Measurements from ENCODE around the gene CNTNAP5. TPM values are rescaled to one million over a fixed set of nuclear protein-coding genes. Genes with fewer than 3 reads are reported as not detected.

CNTNAP5 gene
- total RNA-seq, 2 donors from 2014 or later = 0.11 TPM; not detected in 1

GRCh38 chr2:124520953-124521352, 495.9 kb downstream of the CNTNAP5 start:
- no peak overlapping the region for H3K4me3 ChIP-seq
- DNase-seq (ENCODE audit: low spot score) = no peak
- H3K27ac ChIP-seq = no peak overlapping the region
- WGBS = 93% methylated on average over 2 of the region's 2 CpGs
- no peaks in the 10 kb centered on the region for H3K36me3 ChIP-seq
- intact Hi-C loops (cut with DNase I) = no loop called here
- no peaks in the 10 kb centered on the region for H3K9me3 ChIP-seq
- H3K4me1 ChIP-seq (replicated peaks) = no peaks in the 10 kb centered on the region
- H3K27me3 ChIP-seq (replicated peaks; ENCODE audit: insufficient read depth) = no peaks in the 10 kb centered on the region
- no peak for TF ChIP-seq POLR2A (IDR thresholded peaks at IDR 0.05)
- no peak for TF ChIP-seq POLR2AphosphoS5 (IDR thresholded peaks at IDR 0.05)
- no peak for TF ChIP-seq CTCF (IDR thresholded peaks at IDR 0.05)

- H3K9me3 ChIP-seq = no peaks in the 10 kb centered on the region
- intact Hi-C loops (cut with DNase I) = no loop called here
- no peak for TF ChIP-seq POLR2AphosphoS5 (IDR thresholded peaks at IDR 0.05)
- no peak for TF ChIP-seq CTCF (IDR thresholded peaks at IDR 0.05)
- no peak for TF ChIP-seq POLR2A (IDR thresholded peaks at IDR 0.05)
These were observed 498.0 kb downstream of the CNTNAP5 start for GRCh38 chr2:124523096-124523495.

DNA sequence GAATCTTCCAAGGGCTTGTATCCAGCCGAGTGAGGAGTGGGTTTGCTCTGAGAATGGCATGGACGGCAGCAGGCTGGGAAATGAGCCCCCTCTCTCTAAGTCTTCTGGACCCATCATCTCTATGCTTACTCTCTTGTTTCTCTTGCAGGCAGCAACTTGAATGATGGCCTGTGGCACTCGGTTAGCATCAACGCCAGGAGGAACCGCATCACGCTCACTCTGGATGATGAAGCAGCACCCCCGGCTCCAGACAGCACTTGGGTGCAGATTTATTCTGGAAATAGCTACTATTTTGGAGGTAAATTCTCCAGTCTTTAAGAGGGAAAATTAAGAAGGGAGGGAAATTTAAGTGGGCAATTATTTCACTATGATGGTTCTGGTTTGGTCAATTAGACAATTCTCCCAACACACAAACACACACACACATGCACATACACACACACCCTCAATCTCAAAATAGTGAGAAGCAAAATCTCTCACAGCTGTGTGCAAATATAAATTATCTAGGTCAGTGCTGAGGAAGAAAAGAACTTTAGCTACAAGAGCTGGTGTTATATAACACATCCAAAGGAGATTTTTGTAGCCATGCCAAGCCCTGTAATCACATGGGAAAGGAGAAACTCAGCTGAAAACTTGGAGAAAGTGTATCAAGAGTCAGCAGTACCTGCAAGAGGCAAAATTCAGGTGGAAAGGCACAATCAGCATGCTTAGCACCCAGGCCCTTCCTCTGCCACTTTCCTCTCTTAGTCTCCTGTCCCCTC, 499.2 kb downstream of the CNTNAP5 start:
- Histone ChIP-seq H3K9me3 (no peaks in the 10 kb centered on the region), H3K27ac (no peak overlapping the region), H3K27me3 (replicated peaks; ENCODE audit: insufficient read depth) (no peaks in the 10 kb centered on the region), H3K36me3 (no peaks in the 10 kb centered on the region), H3K4me3 (no peak overlapping the region), H3K4me1 (replicated peaks) (no peaks in the 10 kb centered on the region)
- DNase-seq (ENCODE audit: low spot score) = no peak
- TF ChIP-seq POLR2AphosphoS5 (IDR thresholded peaks at IDR 0.05) = no peak
- intact Hi-C loops (cut with DNase I) = no loop called here
- WGBS = 89% methylated on average over 7 of the region's 7 CpGs

More at GRCh38 chr2:124523096-124523495, 498.0 kb downstream of the CNTNAP5 start:
- WGBS = 71% methylated on average over 3 of the region's 3 CpGs
- H3K4me1 ChIP-seq (replicated peaks) = no peaks in the 10 kb centered on the region
- H3K4me3 ChIP-seq = no peak overlapping the region
- no peak for DNase-seq (ENCODE audit: low spot score)
- H3K27me3 ChIP-seq (replicated peaks; ENCODE audit: insufficient read depth) = no peaks in the 10 kb centered on the region
- H3K36me3 ChIP-seq = no peaks in the 10 kb centered on the region
- H3K27ac ChIP-seq = no peak overlapping the region

DNA sequence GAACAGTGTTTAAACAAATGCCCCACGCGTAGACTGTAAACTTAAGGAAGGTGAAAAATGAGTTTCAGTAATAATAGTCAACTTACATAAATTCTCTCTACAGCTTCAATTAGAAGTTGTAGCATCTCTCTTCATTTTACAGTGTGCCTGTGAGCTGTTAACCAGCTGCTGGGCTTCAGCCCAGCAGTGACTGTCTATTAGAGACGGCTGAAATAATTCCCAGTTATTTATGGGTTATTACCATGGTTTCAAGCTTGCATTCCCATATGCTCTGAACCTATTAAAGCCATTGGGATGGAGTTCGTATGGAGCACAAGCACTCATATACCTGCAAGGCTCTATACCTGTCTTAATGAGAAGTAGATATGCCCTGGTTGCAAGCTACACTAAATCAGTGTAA, 501.1 kb downstream of the CNTNAP5 start:
- TF ChIP-seq POLR2A (IDR thresholded peaks at IDR 0.05) (no peak), CTCF (IDR thresholded peaks at IDR 0.05) (no peak), POLR2AphosphoS5 (IDR thresholded peaks at IDR 0.05) (no peak)

DNA sequence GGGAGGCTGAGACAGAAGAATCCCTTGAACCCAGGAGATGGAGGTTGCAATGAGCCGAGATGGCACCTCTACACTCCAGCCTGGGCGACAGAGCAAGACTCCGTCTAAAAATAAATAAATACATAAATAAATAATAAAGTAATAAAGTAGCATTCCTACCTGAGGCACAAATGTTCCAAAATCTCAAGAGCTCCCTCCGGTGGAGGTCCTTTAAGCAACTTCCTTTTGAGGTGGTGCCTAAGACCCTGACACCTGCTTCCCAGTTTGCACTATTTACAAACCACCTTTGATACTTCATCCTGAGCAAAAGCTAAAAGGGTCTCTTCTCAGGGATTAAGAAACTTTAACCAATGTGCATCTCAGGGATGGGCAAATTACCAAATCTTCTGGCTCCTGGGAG, 505.1 kb downstream of the CNTNAP5 start:
- H3K27me3 ChIP-seq (replicated peaks; ENCODE audit: insufficient read depth) = no peaks in the 10 kb centered on the region
- 92% methylated on average over 4 of the region's 4 CpGs for WGBS
- no peak overlapping the region for H3K27ac ChIP-seq
- no peaks in the 10 kb centered on the region for H3K9me3 ChIP-seq
- H3K4me3 ChIP-seq = no peak overlapping the region
- H3K4me1 ChIP-seq (replicated peaks) = no peaks in the 10 kb centered on the region
- DNase-seq (ENCODE audit: low spot score) = no peak
- H3K36me3 ChIP-seq = no peaks in the 10 kb centered on the region
- TF ChIP-seq POLR2AphosphoS5 (IDR thresholded peaks at IDR 0.05) (no peak), CTCF (IDR thresholded peaks at IDR 0.05) (no peak), POLR2A (IDR thresholded peaks at IDR 0.05) (no peak)
- intact Hi-C loops (cut with DNase I) = no loop called here

More for the DNA sequence above, 501.1 kb downstream of the CNTNAP5 start:
- Histone ChIP-seq H3K9me3 (no peaks in the 10 kb centered on the region), H3K27me3 (replicated peaks; ENCODE audit: insufficient read depth) (no peaks in the 10 kb centered on the region), H3K4me3 (no peak overlapping the region), H3K4me1 (replicated peaks) (no peaks in the 10 kb centered on the region), H3K27ac (no peak overlapping the region), H3K36me3 (no peaks in the 10 kb centered on the region)
- DNase-seq (ENCODE audit: low spot score) = no peak
- 40% methylated on average over 4 of the region's 4 CpGs for WGBS
- intact Hi-C loops (cut with DNase I) = no loop called here
